ENCODE measurements around the gene SCIN.

GRCh38 chr7:12586271-12586670, 15.8 kb downstream of the SCIN start:
- TF ChIP-seq CTCF (IDR thresholded peaks at IDR 0.05; ENCODE audit: borderline replicate concordance, extremely low read depth, low read length, poor library complexity, severe bottlenecking) (no peak), EZH2 (IDR thresholded peaks at IDR 0.05; ENCODE audit: borderline replicate concordance, low read depth, low read length, severe bottlenecking) (no peak)

Measured in DND-41 (cell line).